HEK293 (cell line): ENCODE results near the gene KIF22.

Experiments used
- CTCF ChIA-PET: fragments of 350-600 bp; formaldehyde crosslinking; extraction: SDS; loops from one replicate; lab custom pipeline; 2021; ENCODE audit warnings: antibody characterized with exemption; lab: Yijun Ruan, JAX
- POLR2A ChIA-PET: fragments of 300-600 bp; formaldehyde crosslinking; extraction: SDS; loops from one replicate; lab custom pipeline; 2020; ENCODE audit warnings: antibody characterized with exemption, inconsistent platforms; lab: Yijun Ruan, JAX
- H3K27ac ChIP-seq: fragments of 200-500 bp; sonication (Bioruptor generic); 2 replicates; pipeline ENCODE4 v1.5.1; 2014; ENCODE audit warnings: low read depth, low read length, control low read depth, inconsistent platforms; ENCODE audit errors: extremely low read depth
- H3K36me3 ChIP-seq, 2 experiments: fragments of 200-500 bp in 1 of 2; sonication (Bioruptor generic) in 1 of 2; 1 replicate in 1 of 2; 2 replicates in 1 of 2; pipeline ENCODE4 v1.5.1; 2014 to 2017; ENCODE audit warnings: inconsistent platforms in 2 of 2, low read length in 2 of 2; ENCODE audit not compliant: control insufficient read depth in 2 of 2, insufficient read depth in 1 of 2
- H3K4me1 ChIP-seq: fragments of 200-500 bp; sonication (Bioruptor generic); 2 replicates; pipeline ENCODE4 v1.5.1; 2014; ENCODE audit warnings: mild to moderate bottlenecking, low read length, inconsistent platforms; ENCODE audit not compliant: control insufficient read depth, insufficient read depth
- H3K4me3 ChIP-seq: 2 replicates; pipeline ENCODE4 v1.5.1; 2011; ENCODE audit warnings: low read depth, mild to moderate bottlenecking, control low read depth, low read length, moderate library complexity
- H3K9me3 ChIP-seq: fragments of 200-500 bp; sonication (Bioruptor generic); 2 replicates; pipeline ENCODE4 v1.5.1; 2014; ENCODE audit warnings: low read depth, low read length, inconsistent platforms; ENCODE audit not compliant: control insufficient read depth, insufficient read depth
- GLIS1 ChIP-seq: fragments of 450-650 bp; formaldehyde crosslinking; IDR thresholded peaks from 2 replicates; pipeline ENCODE4 v1.5.1; 2016; ENCODE audit warnings: missing biosample characterization, missing genetic modification characterization
- KLF8 ChIP-seq: fragments of 450-650 bp; formaldehyde crosslinking; IDR thresholded peaks from 2 replicates; pipeline ENCODE4 v1.5.1; 2016; ENCODE audit warnings: missing biosample characterization, missing genetic modification characterization
- MEIS1 ChIP-seq: sonication (generic); formaldehyde crosslinking; IDR thresholded peaks from 2 replicates; pipeline ENCODE4 v1.8.1; 2022; ENCODE audit warnings: missing genetic modification reagents, mild to moderate bottlenecking, borderline replicate concordance
- REPIN1 ChIP-seq: fragments of 450-650 bp; formaldehyde crosslinking; IDR thresholded peaks from 2 replicates; pipeline ENCODE4 v1.5.1; 2017; ENCODE audit warnings: missing biosample characterization, missing genetic modification characterization, low read depth
- SP3 ChIP-seq: fragments of 450-650 bp; formaldehyde crosslinking; IDR thresholded peaks from 2 replicates; pipeline ENCODE4 v1.5.1; 2016; ENCODE audit warnings: missing biosample characterization, missing genetic modification characterization
- ZBTB1 ChIP-seq: fragments of 450-650 bp; formaldehyde crosslinking; IDR thresholded peaks from 2 replicates; pipeline ENCODE4 v1.5.1; 2016; ENCODE audit warnings: missing biosample characterization, missing genetic modification characterization
- ZBTB21 ChIP-seq: fragments of 450-650 bp; formaldehyde crosslinking; IDR thresholded peaks from 2 replicates; pipeline ENCODE4 v1.5.1; 2017; ENCODE audit warnings: missing biosample characterization, missing genetic modification characterization
- ZEB2 ChIP-seq: fragments of 450-650 bp; formaldehyde crosslinking; IDR thresholded peaks from 2 replicates; pipeline ENCODE4 v1.5.1; 2016; ENCODE audit warnings: missing biosample characterization, missing genetic modification characterization
- ZNF112 ChIP-seq: fragments of 450-650 bp; formaldehyde crosslinking; IDR thresholded peaks from 2 replicates; pipeline ENCODE4 v1.5.0; 2017; ENCODE audit warnings: missing biosample characterization, missing genetic modification characterization
- ZNF184 ChIP-seq: fragments of 450-650 bp; IDR thresholded peaks from 2 replicates; pipeline ENCODE4 v1.5.1; 2018; ENCODE audit warnings: missing biosample characterization, mild to moderate bottlenecking, missing genetic modification characterization
- ZNF221 ChIP-seq: fragments of 450-650 bp; formaldehyde crosslinking; IDR thresholded peaks from 2 replicates; pipeline ENCODE4 v1.5.1; 2017; ENCODE audit warnings: missing biosample characterization, missing genetic modification characterization, borderline replicate concordance
- ZNF223 ChIP-seq: fragments of 450-650 bp; formaldehyde crosslinking; IDR thresholded peaks from 2 replicates; pipeline ENCODE4 v1.5.1; 2016; ENCODE audit warnings: missing biosample characterization, missing genetic modification characterization
- ZNF292 ChIP-seq: fragments of 450-650 bp; formaldehyde crosslinking; IDR thresholded peaks from 2 replicates; pipeline ENCODE4 v1.5.1; 2016; ENCODE audit warnings: low read depth, missing biosample characterization, missing genetic modification characterization, borderline replicate concordance
- ZNF366 ChIP-seq: fragments of 450-650 bp; formaldehyde crosslinking; conservative IDR thresholded peaks from 2 replicates; pipeline ENCODE4 v1.5.1; 2016; ENCODE audit warnings: missing biosample characterization, missing genetic modification characterization
- ZNF473 ChIP-seq: fragments of 450-650 bp; formaldehyde crosslinking; IDR thresholded peaks from 2 replicates; pipeline ENCODE4 v1.5.1; 2017; ENCODE audit warnings: missing biosample characterization, missing genetic modification characterization
- ZNF544 ChIP-seq: fragments of 450-650 bp; formaldehyde crosslinking; IDR thresholded peaks from 2 replicates; pipeline ENCODE4 v1.5.0; 2017; ENCODE audit warnings: missing biosample characterization, missing genetic modification characterization
- ZNF558 ChIP-seq: fragments of 450-650 bp; formaldehyde crosslinking; IDR thresholded peaks from 2 replicates; pipeline ENCODE4 v1.5.1; 2016; ENCODE audit warnings: missing biosample characterization, missing genetic modification characterization
- ZNF571 ChIP-seq: fragments of 450-650 bp; formaldehyde crosslinking; IDR thresholded peaks from 2 replicates; pipeline ENCODE4 v1.5.0; 2017; ENCODE audit warnings: missing biosample characterization, missing genetic modification characterization
- ZNF585B ChIP-seq: fragments of 450-650 bp; formaldehyde crosslinking; IDR thresholded peaks from 2 replicates; pipeline ENCODE4 v1.5.1; 2016; ENCODE audit warnings: missing biosample characterization, missing genetic modification characterization
- ZNF596 ChIP-seq: fragments of 450-650 bp; IDR thresholded peaks from 2 replicates; pipeline ENCODE4 v1.5.0; 2018; ENCODE audit warnings: missing biosample characterization, mild to moderate bottlenecking, missing genetic modification characterization, moderate library complexity
- ZNF626 ChIP-seq: fragments of 450-650 bp; sonication (Bioruptor Pico); formaldehyde crosslinking; IDR thresholded peaks from 2 replicates; pipeline ENCODE4 v1.5.1; 2018; ENCODE audit warnings: missing biosample characterization, missing genetic modification characterization, inconsistent platforms
- ZNF660 ChIP-seq: fragments of 450-650 bp; IDR thresholded peaks from 2 replicates; pipeline ENCODE4 v1.5.1; 2018; ENCODE audit warnings: missing biosample characterization, mild to moderate bottlenecking, missing genetic modification characterization
- ZNF785 ChIP-seq: fragments of 450-650 bp; formaldehyde crosslinking; IDR thresholded peaks from 2 replicates; pipeline ENCODE4 v1.5.1; 2016; ENCODE audit warnings: missing biosample characterization, missing genetic modification characterization
- ZNF791 ChIP-seq: fragments of 450-650 bp; formaldehyde crosslinking; IDR thresholded peaks from 2 replicates; pipeline ENCODE4 v1.5.1; 2016; ENCODE audit warnings: missing biosample characterization, missing genetic modification characterization
- ZXDB ChIP-seq: fragments of 450-650 bp; formaldehyde crosslinking; IDR thresholded peaks from 2 replicates; pipeline ENCODE4 v1.5.1; 2016; ENCODE audit warnings: missing biosample characterization, missing genetic modification characterization
- TF ChIP-seq, protein P1 (sequence below): fragments of 450-650 bp; formaldehyde crosslinking; IDR thresholded peaks from 2 replicates; pipeline ENCODE4 v1.5.1; 2016; ENCODE audit warnings: missing biosample characterization, missing genetic modification characterization
- TF ChIP-seq, protein P2 (sequence below): fragments of 450-650 bp; formaldehyde crosslinking; IDR thresholded peaks from 2 replicates; pipeline ENCODE4 v1.5.1; 2017; ENCODE audit warnings: missing biosample characterization, missing genetic modification characterization
- TF ChIP-seq, protein P3 (sequence below): fragments of 450-650 bp; formaldehyde crosslinking; IDR thresholded peaks from 2 replicates; pipeline ENCODE4 v1.5.1; 2016; ENCODE audit warnings: missing biosample characterization, missing genetic modification characterization, low read depth
- TF ChIP-seq, protein P4 (sequence below): fragments of 450-650 bp; formaldehyde crosslinking; conservative IDR thresholded peaks from 2 replicates; pipeline ENCODE4 v1.5.1; 2016; ENCODE audit warnings: low read depth, missing biosample characterization, missing genetic modification characterization

Gene KIF22

DNA sequence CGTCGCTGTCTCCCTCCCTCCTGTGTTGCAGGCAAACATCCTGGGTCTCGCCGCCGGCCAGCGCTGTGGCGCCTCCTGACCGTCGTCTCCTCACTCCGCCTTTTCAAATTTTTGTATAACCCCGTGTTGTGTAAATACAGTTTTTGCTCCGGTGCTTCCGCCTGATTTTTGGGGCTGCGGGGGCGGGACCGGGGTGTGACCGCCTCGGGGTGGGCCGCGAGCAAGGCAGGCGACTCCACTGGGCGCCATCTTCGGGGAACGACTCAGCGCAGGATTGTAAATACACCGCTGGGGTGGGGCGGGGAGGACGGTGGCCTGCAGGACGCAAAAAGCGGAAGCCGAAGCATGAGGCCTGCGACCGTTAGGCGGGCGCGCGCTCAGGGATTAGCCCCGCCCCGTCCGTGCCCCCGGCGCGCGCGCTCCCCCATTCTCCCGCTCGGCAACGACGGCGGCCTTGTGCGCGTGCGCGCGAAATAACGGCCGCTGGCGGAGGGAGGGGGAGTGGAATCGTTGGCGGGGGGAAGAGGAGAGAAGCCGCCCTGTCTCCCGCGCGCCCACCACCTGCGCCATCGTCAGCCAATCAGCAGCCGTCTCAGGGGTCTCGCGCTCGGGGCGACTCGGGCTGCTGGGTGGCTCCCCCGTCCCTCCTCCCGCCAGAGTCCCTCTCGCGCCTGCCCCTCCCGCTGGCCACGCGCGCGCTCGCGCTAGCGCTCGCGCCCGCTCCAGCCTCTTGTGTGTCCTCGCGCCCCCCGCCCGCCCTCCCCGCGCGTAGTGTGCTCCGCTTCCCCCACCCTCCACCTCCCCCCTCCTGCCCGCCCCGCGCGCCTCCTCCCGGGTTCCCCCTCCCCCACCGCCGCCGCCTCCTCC is 14.9 kb downstream of the KIF22 start (continued):
- TF ChIP-seq ZNF473 (tag by site-specific recombination), result no peak
- TF ChIP-seq, protein P1, sequence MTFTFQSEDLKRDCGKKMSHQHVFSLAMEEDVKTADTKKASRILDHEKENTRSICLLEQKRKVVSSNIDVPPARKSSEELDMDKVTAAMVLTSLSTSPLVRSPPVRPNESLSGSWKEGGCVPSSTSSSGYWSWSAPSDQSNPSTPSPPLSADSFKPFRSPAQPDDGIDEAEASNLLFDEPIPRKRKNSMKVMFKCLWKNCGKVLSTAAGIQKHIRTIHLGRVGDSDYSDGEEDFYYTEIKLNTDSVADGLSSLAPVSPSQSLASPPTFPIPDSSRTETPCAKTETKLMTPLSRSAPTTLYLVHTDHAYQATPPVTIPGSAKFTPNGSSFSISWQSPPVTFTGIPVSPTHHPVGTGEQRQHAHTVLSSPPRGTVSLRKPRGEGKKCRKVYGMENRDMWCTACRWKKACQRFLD, result no peak
- TF ChIP-seq, protein P2, sequence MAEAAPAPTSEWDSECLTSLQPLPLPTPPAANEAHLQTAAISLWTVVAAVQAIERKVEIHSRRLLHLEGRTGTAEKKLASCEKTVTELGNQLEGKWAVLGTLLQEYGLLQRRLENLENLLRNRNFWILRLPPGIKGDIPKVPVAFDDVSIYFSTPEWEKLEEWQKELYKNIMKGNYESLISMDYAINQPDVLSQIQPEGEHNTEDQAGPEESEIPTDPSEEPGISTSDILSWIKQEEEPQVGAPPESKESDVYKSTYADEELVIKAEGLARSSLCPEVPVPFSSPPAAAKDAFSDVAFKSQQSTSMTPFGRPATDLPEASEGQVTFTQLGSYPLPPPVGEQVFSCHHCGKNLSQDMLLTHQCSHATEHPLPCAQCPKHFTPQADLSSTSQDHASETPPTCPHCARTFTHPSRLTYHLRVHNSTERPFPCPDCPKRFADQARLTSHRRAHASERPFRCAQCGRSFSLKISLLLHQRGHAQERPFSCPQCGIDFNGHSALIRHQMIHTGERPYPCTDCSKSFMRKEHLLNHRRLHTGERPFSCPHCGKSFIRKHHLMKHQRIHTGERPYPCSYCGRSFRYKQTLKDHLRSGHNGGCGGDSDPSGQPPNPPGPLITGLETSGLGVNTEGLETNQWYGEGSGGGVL (tag by site-specific recombination), result no peak
- TF ChIP-seq ZXDB (tag by site-specific recombination), result peak; percentile 97
- no peak for TF ChIP-seq ZNF558
- TF ChIP-seq ZNF791 (tag by site-specific recombination), result no peak
- TF ChIP-seq ZNF585B (tag by site-specific recombination), result no peak
- peak; percentile 100 for TF ChIP-seq ZEB2 (tag by site-specific recombination)
- TF ChIP-seq ZNF785 (tag by site-specific recombination), result peak; percentile 76
- no peak for TF ChIP-seq ZNF366
- peak; percentile 98 for TF ChIP-seq SP3 (tag by site-specific recombination)
- no peak for TF ChIP-seq ZNF626 (tag by site-specific recombination)
- peak; percentile 97; the same call in 1 of the 2 replicates for TF ChIP-seq ZNF660
- TF ChIP-seq ZNF596 (tag by site-specific recombination), result no peak
- TF ChIP-seq ZNF292 (tag by site-specific recombination), result no peak
- peak; percentile 78 for TF ChIP-seq GLIS1 (tag by site-specific recombination)
- TF ChIP-seq, protein P3, sequence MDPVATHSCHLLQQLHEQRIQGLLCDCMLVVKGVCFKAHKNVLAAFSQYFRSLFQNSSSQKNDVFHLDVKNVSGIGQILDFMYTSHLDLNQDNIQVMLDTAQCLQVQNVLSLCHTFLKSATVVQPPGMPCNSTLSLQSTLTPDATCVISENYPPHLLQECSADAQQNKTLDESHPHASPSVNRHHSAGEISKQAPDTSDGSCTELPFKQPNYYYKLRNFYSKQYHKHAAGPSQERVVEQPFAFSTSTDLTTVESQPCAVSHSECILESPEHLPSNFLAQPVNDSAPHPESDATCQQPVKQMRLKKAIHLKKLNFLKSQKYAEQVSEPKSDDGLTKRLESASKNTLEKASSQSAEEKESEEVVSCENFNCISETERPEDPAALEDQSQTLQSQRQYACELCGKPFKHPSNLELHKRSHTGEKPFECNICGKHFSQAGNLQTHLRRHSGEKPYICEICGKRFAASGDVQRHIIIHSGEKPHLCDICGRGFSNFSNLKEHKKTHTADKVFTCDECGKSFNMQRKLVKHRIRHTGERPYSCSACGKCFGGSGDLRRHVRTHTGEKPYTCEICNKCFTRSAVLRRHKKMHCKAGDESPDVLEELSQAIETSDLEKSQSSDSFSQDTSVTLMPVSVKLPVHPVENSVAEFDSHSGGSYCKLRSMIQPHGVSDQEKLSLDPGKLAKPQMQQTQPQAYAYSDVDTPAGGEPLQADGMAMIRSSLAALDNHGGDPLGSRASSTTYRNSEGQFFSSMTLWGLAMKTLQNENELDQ, result no peak
- TF ChIP-seq MEIS1 (CRISPR knock-in tag), result no peak
- peak; percentile 61; the same call in 1 of the 2 replicates for TF ChIP-seq ZNF184 (tag by site-specific recombination)

DNA sequence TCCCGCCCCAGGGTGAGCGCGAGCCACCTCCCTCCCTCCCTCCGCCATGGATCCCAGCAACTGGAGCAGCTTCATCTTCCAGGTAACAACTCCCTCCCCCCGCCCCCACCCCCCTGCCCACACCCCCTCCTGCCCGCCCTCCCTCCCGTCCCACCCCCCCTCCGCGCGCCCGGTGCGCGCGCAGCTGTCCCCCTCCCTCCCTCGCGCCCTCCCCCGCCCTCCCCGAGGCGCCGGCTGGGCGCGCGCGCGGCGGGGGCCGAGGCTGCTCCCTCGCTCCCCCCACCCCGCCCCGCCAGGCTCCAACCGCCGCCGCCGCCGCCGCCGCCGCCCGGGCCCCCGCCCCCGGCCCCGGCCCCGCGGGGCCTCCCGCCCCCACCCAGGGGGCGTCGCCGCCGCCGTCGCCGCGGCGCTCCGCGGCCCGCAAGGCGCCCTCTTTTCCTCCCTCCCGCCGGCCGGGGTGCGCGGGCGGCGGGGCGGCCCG is 15.6 kb downstream of the KIF22 start, which contains the start of gene MAZ:
Gene MAZ, plus strand, starts transcription at position 431 of the 481 bp plus-strand sequence. CDS start 173 bp downstream, outside the sequence.
- Histone ChIP-seq H3K27ac (peak within 1 kb of the TSS; percentile 100), H3K9me3 (no peaks in the 10 kb centered on the region), H3K36me3 (peaks cover under 1 to 66% of the 10 kb centered on the region in 2 experiments; a peak in 2 of 3 replicates), H3K4me1 (peaks cover 17% of the 10 kb centered on the region), H3K4me3 (peak within 1 kb of the TSS; percentile 67)
- ChIA-PET POLR2A (interaction anchor here (0.6 to 4.0 kb wide), 17 partner anchors 9 to 1228 kb away, joined by 3 to 106 read pairs (median 4); partner anchors contain the start of genes ALDOA, HIRIP3, KCTD13 and KIF22), CTCF (interaction anchor here (1.0 to 3.0 kb wide), 3 partner anchors 10 to 1240 kb away, joined by 3 to 23 read pairs (median 5); partner anchors contain the start of gene PAGR1)
- TF ChIP-seq ZNF544 (tag by site-specific recombination) (no peak), ZNF571 (tag by site-specific recombination) (no peak), ZBTB1 (tag by site-specific recombination) (no peak), ZBTB21 (tag by site-specific recombination) (no peak), ZXDB (tag by site-specific recombination) (no peak), ZNF223 (tag by site-specific recombination) (no peak), KLF8 (tag by site-specific recombination) (no peak), ZNF221 (tag by site-specific recombination) (no peak), ZNF112 (tag by site-specific recombination) (no peak), REPIN1 (tag by site-specific recombination) (no peak)
- TF ChIP-seq, protein P4, sequence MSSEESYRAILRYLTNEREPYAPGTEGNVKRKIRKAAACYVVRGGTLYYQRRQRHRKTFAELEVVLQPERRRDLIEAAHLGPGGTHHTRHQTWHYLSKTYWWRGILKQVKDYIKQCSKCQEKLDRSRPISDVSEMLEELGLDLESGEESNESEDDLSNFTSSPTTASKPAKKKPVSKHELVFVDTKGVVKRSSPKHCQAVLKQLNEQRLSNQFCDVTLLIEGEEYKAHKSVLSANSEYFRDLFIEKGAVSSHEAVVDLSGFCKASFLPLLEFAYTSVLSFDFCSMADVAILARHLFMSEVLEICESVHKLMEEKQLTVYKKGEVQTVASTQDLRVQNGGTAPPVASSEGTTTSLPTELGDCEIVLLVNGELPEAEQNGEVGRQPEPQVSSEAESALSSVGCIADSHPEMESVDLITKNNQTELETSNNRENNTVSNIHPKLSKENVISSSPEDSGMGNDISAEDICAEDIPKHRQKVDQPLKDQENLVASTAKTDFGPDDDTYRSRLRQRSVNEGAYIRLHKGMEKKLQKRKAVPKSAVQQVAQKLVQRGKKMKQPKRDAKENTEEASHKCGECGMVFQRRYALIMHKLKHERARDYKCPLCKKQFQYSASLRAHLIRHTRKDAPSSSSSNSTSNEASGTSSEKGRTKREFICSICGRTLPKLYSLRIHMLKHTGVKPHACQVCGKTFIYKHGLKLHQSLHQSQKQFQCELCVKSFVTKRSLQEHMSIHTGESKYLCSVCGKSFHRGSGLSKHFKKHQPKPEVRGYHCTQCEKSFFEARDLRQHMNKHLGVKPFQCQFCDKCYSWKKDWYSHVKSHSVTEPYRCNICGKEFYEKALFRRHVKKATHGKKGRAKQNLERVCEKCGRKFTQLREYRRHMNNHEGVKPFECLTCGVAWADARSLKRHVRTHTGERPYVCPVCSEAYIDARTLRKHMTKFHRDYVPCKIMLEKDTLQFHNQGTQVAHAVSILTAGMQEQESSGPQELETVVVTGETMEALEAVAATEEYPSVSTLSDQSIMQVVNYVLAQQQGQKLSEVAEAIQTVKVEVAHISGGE (tag by site-specific recombination), result no peak
